Prostate gland (tissue), 2 donors: ENCODE data around the gene DDX31.

Experiments used
- CTCF ChIP-seq, 4 experiments: fragments of 200-600 bp in 2 of 4; fragments of 450-650 bp in 2 of 4; sonication (generic) in 2 of 4; IDR thresholded peaks; 1 replicate in 3 of 4; 2 replicates in 1 of 4; pipeline ENCODE4 v1.5.1; 2016 to 2019; ENCODE audit warnings: antibody characterized with exemption in 4 of 4, mild to moderate bottlenecking in 2 of 4, moderate library complexity in 2 of 4
- POLR2A ChIP-seq: fragments of 450-650 bp; IDR thresholded peaks from one replicate; pipeline ENCODE4 v1.6.1; 2016; ENCODE audit warnings: antibody characterized with exemption, mild to moderate bottlenecking
- POLR2AphosphoS5 ChIP-seq: sonication (generic); formaldehyde crosslinking; IDR thresholded peaks from one replicate; pipeline ENCODE4 v1.6.1; 2017; ENCODE audit warnings: antibody characterized with exemption

GRCh38 chr9:132716007-132716406, 46.2 kb upstream of the DDX31 start:
- no peak for TF ChIP-seq CTCF (IDR thresholded peaks at IDR 0.05)
- no peak for TF ChIP-seq POLR2A
- TF ChIP-seq POLR2AphosphoS5 = no peak
